ENCODE data around the gene RETREG1. TPM values are rescaled to one million over a fixed set of nuclear protein-coding genes. Genes with fewer than 3 reads are reported as not detected.

Gene RETREG1
- total RNA-seq, 1 donor from 2014 or later: 3.0 TPM

GRCh38 chr5:16502866-16503265 is 113.9 kb downstream of the RETREG1 start:
- Histone ChIP-seq H3K27me3 (no peaks in the 10 kb centered on the region), H3K4me3 (no peak overlapping the region), H3K79me2 (ENCODE audit: low read depth) (no peaks in the 10 kb centered on the region), H4K20me1 (ENCODE audit: low read depth) (no peaks in the 10 kb centered on the region), H3K4me2 (no peak overlapping the region), H3K4me1 (no peaks in the 10 kb centered on the region), H3K9ac (no peak overlapping the region), H3K27ac (no peak overlapping the region), H3K9me3 (ENCODE audit: low read depth) (no peaks in the 10 kb centered on the region), H3F3A (ENCODE audit: low read depth) (no peaks in the 10 kb centered on the region), H2AFZ (replicated peaks) (no peak overlapping the region), H3K36me3 (no peaks in the 10 kb centered on the region)
- Mint-ChIP-seq H3K4me3 (no peak overlapping the region), H3K27ac (no peak overlapping the region), H3K9me3 (peaks cover 2% of the 10 kb centered on the region), H3K27me3 (ENCODE audit: insufficient read depth, low read depth) (peaks cover 5% of the 10 kb centered on the region), H3K36me3 (no peaks in the 10 kb centered on the region), H3K4me1 (peaks cover 10% of the 10 kb centered on the region)
- TF ChIP-seq CTCF (IDR thresholded peaks at IDR 0.05): no peak
- TF ChIP-seq EZH2phosphoT487 (IDR thresholded peaks at IDR 0.05): no peak
- no peak for TF ChIP-seq EZH2 (IDR thresholded peaks at IDR 0.05)
- DNase-seq (ENCODE audit: low spot score): peak; percentile 27

GRCh38 chr5:16500024-16500423 is 116.8 kb downstream of the RETREG1 start:
- H3K9me3 Mint-ChIP-seq: peaks cover 7% of the 10 kb centered on the region

GRCh38 chr5:16497546-16497945 is 119.3 kb downstream of the RETREG1 start:
- no peak overlapping the region for H3K4me3 ChIP-seq
- no peak overlapping the region for H2AFZ ChIP-seq (replicated peaks)
- no peaks in the 10 kb centered on the region for H4K20me1 ChIP-seq (ENCODE audit: low read depth)
- H3K27ac ChIP-seq: no peak overlapping the region
- Mint-ChIP-seq H3K4me1 (peaks cover 4% of the 10 kb centered on the region), H3K9me3 (peaks cover 13% of the 10 kb centered on the region), H3K36me3 (no peaks in the 10 kb centered on the region), H3K27ac (no peak overlapping the region), H3K27me3 (ENCODE audit: insufficient read depth, low read depth) (peaks cover 5% of the 10 kb centered on the region), H3K4me3 (no peak overlapping the region)
- no peak overlapping the region for H3K9ac ChIP-seq
- H3K4me2 ChIP-seq: no peak overlapping the region
- H3K9me3 ChIP-seq (ENCODE audit: low read depth): no peaks in the 10 kb centered on the region
- H3K27me3 ChIP-seq: no peaks in the 10 kb centered on the region
- no peaks in the 10 kb centered on the region for H3F3A ChIP-seq (ENCODE audit: low read depth)
- H3K4me1 ChIP-seq: no peaks in the 10 kb centered on the region
- no peaks in the 10 kb centered on the region for H3K79me2 ChIP-seq (ENCODE audit: low read depth)
- TF ChIP-seq EZH2 (IDR thresholded peaks at IDR 0.05) (no peak), EZH2phosphoT487 (IDR thresholded peaks at IDR 0.05) (no peak), CTCF (IDR thresholded peaks at IDR 0.05) (no peak)
- DNase-seq (ENCODE audit: low spot score): no peak
- no peaks in the 10 kb centered on the region for H3K36me3 ChIP-seq

More at GRCh38 chr5:16500024-16500423, 116.8 kb downstream of the RETREG1 start:
- Histone ChIP-seq H4K20me1 (ENCODE audit: low read depth) (no peaks in the 10 kb centered on the region), H3K27me3 (no peaks in the 10 kb centered on the region), H3K36me3 (no peaks in the 10 kb centered on the region), H3K9ac (no peak overlapping the region), H3F3A (ENCODE audit: low read depth) (no peaks in the 10 kb centered on the region), H3K79me2 (ENCODE audit: low read depth) (no peaks in the 10 kb centered on the region), H3K4me1 (no peaks in the 10 kb centered on the region), H3K27ac (no peak overlapping the region), H2AFZ (replicated peaks) (no peak overlapping the region), H3K9me3 (ENCODE audit: low read depth) (no peaks in the 10 kb centered on the region), H3K4me3 (no peak overlapping the region), H3K4me2 (no peak overlapping the region)
- peaks cover 5% of the 10 kb centered on the region for H3K27me3 Mint-ChIP-seq (ENCODE audit: insufficient read depth, low read depth)
- no peaks in the 10 kb centered on the region for H3K36me3 Mint-ChIP-seq
- H3K4me3 Mint-ChIP-seq: no peak overlapping the region
- no peak for TF ChIP-seq CTCF (IDR thresholded peaks at IDR 0.05)
- TF ChIP-seq EZH2 (IDR thresholded peaks at IDR 0.05): no peak
- TF ChIP-seq EZH2phosphoT487 (IDR thresholded peaks at IDR 0.05): no peak
- no peak overlapping the region for H3K27ac Mint-ChIP-seq
- no peak for DNase-seq (ENCODE audit: low spot score)
- H3K4me1 Mint-ChIP-seq: peaks cover 10% of the 10 kb centered on the region

Data from neural progenitor cell (in vitro differentiated cells).